CD4-positive, CD25-positive, alpha-beta regulatory T cell (primary cell): ENCODE data around the gene POMGNT2. TPM values are rescaled to one million over a fixed set of nuclear protein-coding genes. Genes with fewer than 3 reads are reported as not detected.
A peak's percentile ranks its signal among the peaks of the same experiment; 100 is the strongest.

ENCODE experiments used
- ATAC-seq, 2 donors: fragments of 150-1000 bp; cut with Tn5 transposase; one replicate each; pipeline ENCODE4 v1.10.0; 2021; ENCODE audit warnings: low read depth in 2 of 2, moderate number of reproducible peaks in 2 of 2, moderate library complexity in 1 of 2
- DNase-seq, 3 donors: peaks; one replicate each; pipeline versions ENCODE4 v3.0.0 to v3.0.0-alpha.2; 2012 to 2022; ENCODE audit warnings: mixed read lengths in 1 of 3
- H3K27ac ChIP-seq: one replicate; pipeline ENCODE4 v1.7.0; 2013; ENCODE audit warnings: mild to moderate bottlenecking, low read length; ENCODE audit not compliant: insufficient read depth, poor library complexity, severe bottlenecking
- H3K27me3 ChIP-seq: one replicate; pipeline ENCODE4 v1.7.0; 2013; ENCODE audit warnings: low read length; ENCODE audit not compliant: control insufficient read depth, insufficient read depth
- H3K36me3 ChIP-seq: one replicate; pipeline ENCODE4 v1.7.0; 2013; ENCODE audit warnings: mild to moderate bottlenecking, low read length, moderate library complexity; ENCODE audit not compliant: control insufficient read depth, insufficient read depth
- H3K4me1 ChIP-seq: 2 replicates; pipeline ENCODE4 v1.7.0; 2013; ENCODE audit warnings: mild to moderate bottlenecking, low read length; ENCODE audit not compliant: insufficient read depth, control insufficient read depth, poor library complexity, severe bottlenecking
- H3K4me3 ChIP-seq: one replicate; pipeline ENCODE4 v1.7.0; 2013; ENCODE audit warnings: low read depth, mild to moderate bottlenecking, low read length, moderate library complexity
- H3K9me3 ChIP-seq, 2 experiments: 1 replicate in 1 of 2; 2 replicates in 1 of 2; pipeline ENCODE4 v1.7.0; 2013; ENCODE audit warnings: low read length in 2 of 2, mild to moderate bottlenecking in 1 of 2, moderate library complexity in 1 of 2; ENCODE audit not compliant: control insufficient read depth in 2 of 2
- H3K27ac Mint-ChIP-seq, 3 donors: one replicate each; pipeline ENCODE4 v1.8.0; 2020 to 2022; ENCODE audit warnings: mild to moderate bottlenecking in 3 of 3, mixed read lengths in 3 of 3, moderate library complexity in 2 of 3
- H3K27me3 Mint-ChIP-seq: one replicate; pipeline ENCODE4 v1.8.0; 2022; ENCODE audit warnings: mild to moderate bottlenecking, mixed read lengths
- H3K36me3 Mint-ChIP-seq: one replicate; pipeline ENCODE4 v1.8.0; 2020; ENCODE audit warnings: mixed read lengths
- H3K4me1 Mint-ChIP-seq, 4 donors: one replicate each; pipeline ENCODE4 v1.8.0; 2020 to 2022; ENCODE audit warnings: mixed read lengths in 4 of 4, mild to moderate bottlenecking in 1 of 4
- H3K4me3 Mint-ChIP-seq, 4 donors: one replicate each; pipeline ENCODE4 v1.8.0; 2020 to 2022; ENCODE audit warnings: mild to moderate bottlenecking in 4 of 4, mixed read lengths in 4 of 4, moderate library complexity in 3 of 4
- H3K9me3 Mint-ChIP-seq, 7 donors: one replicate each; pipeline ENCODE4 v1.8.0; 2020 to 2022; ENCODE audit warnings: mixed read lengths in 7 of 7, mild to moderate bottlenecking in 3 of 7, moderate library complexity in 2 of 7
- polyA plus RNA-seq, 4 donors: library from polyadenylated mRNA; unstranded; fragments of 300-500 nt; fragmentation: Illumina TruSeq; gene quantifications; one replicate each; pipeline ENCODE4 v1.2.3, GENCODE V29; 2021
- total RNA-seq: library from RNA; stranded (reverse); gene quantifications from one replicate; pipeline ENCODE4 v1.2.3, GENCODE V29; 2022

The POMGNT2 gene
- total and polyA plus RNA-seq, 5 donors from 2014 or later = 1.7 to 6.3 (median 2.9) TPM

DNA sequence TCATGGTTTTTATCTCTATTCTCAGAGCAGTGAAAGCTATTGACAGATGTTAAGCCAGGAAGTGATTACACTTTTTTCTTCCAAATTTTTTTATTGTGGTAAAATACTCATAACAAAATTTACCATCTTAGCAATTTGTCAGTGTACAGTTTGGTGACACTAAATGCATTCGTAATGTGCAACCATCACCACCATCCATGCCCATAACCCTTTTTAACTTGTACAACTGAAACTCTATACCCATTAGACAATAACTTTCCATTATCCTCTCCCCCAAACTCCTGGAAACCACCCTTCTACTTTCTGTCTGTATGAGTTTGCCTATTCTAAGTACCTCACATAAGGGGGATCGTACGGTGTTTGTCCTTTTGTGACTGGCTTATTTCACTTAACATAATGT lies 15.1 kb upstream of the POMGNT2 start:
- peaks cover 0 to 15% (median 5%) of the 10 kb centered on the region in 7 donors for H3K9me3 Mint-ChIP-seq
- peaks cover 37% of the 10 kb centered on the region for H3K27me3 Mint-ChIP-seq
- peaks cover 0 to 4% (median 0%) of the 10 kb centered on the region in 4 donors for H3K4me1 Mint-ChIP-seq
- no peaks in the 10 kb centered on the region for H3K36me3 ChIP-seq
- ATAC-seq (no peak), DNase-seq (no peak)
- H3K27ac Mint-ChIP-seq = no peak overlapping the region
- H3K4me3 ChIP-seq = no peak overlapping the region
- H3K27ac ChIP-seq = no peak overlapping the region
- H3K27me3 ChIP-seq = peaks cover 27% of the 10 kb centered on the region
- H3K4me1 ChIP-seq = no peaks in the 10 kb centered on the region
- H3K36me3 Mint-ChIP-seq = no peaks in the 10 kb centered on the region
- no peak overlapping the region for H3K4me3 Mint-ChIP-seq
- peaks cover 3 to 5% of the 10 kb centered on the region in 2 experiments for H3K9me3 ChIP-seq

DNA sequence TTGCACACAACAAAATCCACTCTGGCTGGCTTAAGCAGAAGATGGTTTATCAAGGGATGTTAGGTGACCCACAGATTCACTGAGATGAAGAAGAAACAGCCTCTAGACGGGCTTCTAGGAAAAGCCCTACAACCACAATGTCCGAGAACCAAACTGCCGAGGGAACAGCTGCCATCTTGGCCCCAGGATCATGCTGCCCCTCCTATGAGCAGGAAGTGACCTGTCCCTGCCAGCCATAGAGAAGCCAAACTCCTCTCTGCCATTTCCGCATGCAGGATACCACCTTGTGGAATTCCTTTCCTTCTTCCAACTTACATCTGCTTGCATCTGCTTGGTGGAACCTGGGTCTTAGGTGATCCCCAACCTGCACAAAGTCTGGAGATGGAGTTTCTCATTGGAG lies 11.4 kb upstream of the POMGNT2 start:
- Histone ChIP-seq H3K36me3 (no peaks in the 10 kb centered on the region), H3K4me1 (no peaks in the 10 kb centered on the region), H3K9me3 (no peaks in the 10 kb centered on the region), H3K27me3 (peaks cover 19% of the 10 kb centered on the region), H3K27ac (no peak overlapping the region), H3K4me3 (no peak overlapping the region)
- H3K27me3 Mint-ChIP-seq = peaks cover 28% of the 10 kb centered on the region
- peaks cover 0 to 7% (median 0%) of the 10 kb centered on the region in 7 donors for H3K9me3 Mint-ChIP-seq
- ATAC-seq (no peak), DNase-seq (no peak)
- H3K36me3 Mint-ChIP-seq = no peaks in the 10 kb centered on the region
- H3K4me1 Mint-ChIP-seq = peaks cover 0 to 4% (median 0%) of the 10 kb centered on the region in 4 donors
- no peak overlapping the region for H3K4me3 Mint-ChIP-seq
- no peak overlapping the region for H3K27ac Mint-ChIP-seq

DNA sequence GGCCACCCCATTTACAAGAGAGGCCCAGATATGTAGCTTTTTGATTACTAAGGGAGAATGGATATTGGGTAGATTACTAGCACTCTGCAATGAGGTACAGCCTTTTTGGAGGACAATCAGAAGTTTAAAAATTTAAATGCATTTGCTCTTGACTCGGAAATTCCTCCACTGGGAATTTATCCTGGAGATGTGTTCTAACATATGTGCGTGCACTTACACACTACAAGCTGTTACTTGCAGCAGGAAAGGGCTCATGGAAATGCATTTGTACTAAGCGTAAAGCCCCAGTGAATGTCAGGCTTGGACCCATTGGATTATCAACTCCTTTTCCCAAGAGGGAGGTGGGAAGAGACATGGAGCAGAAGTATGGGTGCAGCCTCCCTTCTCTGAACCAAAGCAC lies 7.8 kb upstream of the POMGNT2 start:
- Mint-ChIP-seq H3K9me3 (peaks cover 0 to 6% (median 0%) of the 10 kb centered on the region in 7 donors), H3K4me3 (no peak overlapping the region), H3K36me3 (no peaks in the 10 kb centered on the region), H3K4me1 (no peaks in the 10 kb centered on the region), H3K27me3 (peaks cover 18% of the 10 kb centered on the region), H3K27ac (no peak overlapping the region)
- Histone ChIP-seq H3K36me3 (no peaks in the 10 kb centered on the region), H3K27ac (no peak overlapping the region), H3K27me3 (no peaks in the 10 kb centered on the region), H3K4me1 (no peaks in the 10 kb centered on the region), H3K4me3 (no peak overlapping the region), H3K9me3 (no peaks in the 10 kb centered on the region)
- no peak for DNase-seq
- no peak for ATAC-seq

DNA sequence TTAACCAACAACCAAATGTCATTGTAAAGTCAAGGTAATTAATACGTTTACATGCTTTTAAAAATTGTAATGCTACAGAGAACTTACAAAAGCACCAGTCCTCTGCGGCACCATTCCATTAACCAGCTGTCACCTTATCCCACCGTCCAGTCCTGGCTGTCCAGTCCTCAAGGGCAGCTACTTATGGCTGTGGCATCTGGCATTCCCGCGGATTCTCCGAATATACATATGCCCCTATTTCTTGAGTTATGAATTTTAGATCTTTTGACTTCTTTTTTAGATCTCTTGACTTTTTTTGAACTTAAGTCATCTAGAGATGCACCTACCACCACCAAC lies 382 bp upstream of the POMGNT2 start:
- ATAC-seq = peak in 1 of 2 donors; percentile 1
- H3K9me3 Mint-ChIP-seq = no peaks in the 10 kb centered on the region
- Histone ChIP-seq H3K4me3 (peak overlapping the region; percentile 72), H3K9me3 (no peaks in the 10 kb centered on the region), H3K36me3 (no peaks in the 10 kb centered on the region), H3K4me1 (peaks cover 12% of the 10 kb centered on the region), H3K27me3 (peaks cover 2% of the 10 kb centered on the region), H3K27ac (no peak overlapping the region)
- peaks cover 17% of the 10 kb centered on the region for H3K27me3 Mint-ChIP-seq
- peak overlapping the region; percentile 3 to 88 (median 86) for H3K4me3 Mint-ChIP-seq
- DNase-seq = no peak
- H3K36me3 Mint-ChIP-seq = no peaks in the 10 kb centered on the region
- peak overlapping the region in 2 of 3 donors; percentile 41 to 69 for H3K27ac Mint-ChIP-seq
- H3K4me1 Mint-ChIP-seq = peaks cover 0 to 22% (median 7%) of the 10 kb centered on the region in 4 donors

DNA sequence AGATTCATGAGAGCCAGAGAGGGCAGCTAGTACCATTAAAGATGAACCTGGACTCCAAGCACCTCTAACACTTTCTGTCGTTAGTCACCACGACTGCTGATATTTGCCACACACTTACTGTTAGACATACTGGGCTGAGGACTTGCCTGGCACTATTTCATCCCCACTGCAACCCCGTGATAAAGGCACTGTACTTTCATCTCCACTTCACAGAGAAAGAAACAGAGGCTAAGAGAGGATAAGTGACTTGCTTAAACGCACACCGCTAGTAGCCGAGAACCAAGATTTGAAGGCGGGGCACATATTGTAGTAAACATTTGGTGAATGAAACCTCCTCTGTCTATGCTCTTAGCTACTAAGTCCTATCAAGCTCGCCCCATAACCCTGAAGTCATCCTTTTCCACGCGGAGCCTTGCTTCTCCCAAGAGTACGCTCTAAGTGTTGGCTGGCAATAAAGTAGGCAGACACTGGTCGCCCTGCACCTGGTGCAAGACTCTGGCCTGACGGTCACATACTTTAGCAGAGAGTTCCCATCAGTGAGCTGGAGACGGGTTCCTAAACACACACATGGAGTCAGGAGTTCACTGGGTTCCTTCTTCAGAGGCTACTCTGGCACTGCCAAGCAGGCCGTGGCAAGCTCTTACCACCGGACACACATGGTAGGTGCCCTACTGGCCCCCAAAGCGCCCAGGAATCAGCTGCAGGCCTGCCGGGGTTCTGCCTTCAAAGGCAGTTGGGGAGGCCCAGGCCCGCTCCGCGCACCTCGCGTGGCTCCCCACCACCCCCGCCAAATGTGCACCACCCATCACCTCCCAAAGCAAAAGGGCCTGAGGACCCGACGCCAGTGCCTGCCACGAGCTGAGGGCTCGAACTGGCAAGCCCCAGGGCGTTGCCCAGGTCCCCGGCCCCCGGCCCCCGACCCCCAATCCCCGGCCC lies 951 bp downstream of the POMGNT2 start:
- Histone ChIP-seq H3K27ac (no peak overlapping the region), H3K4me3 (peak overlapping the region; percentile 21), H3K36me3 (no peaks in the 10 kb centered on the region), H3K27me3 (peaks cover 2% of the 10 kb centered on the region), H3K4me1 (peaks cover 12% of the 10 kb centered on the region), H3K9me3 (no peaks in the 10 kb centered on the region)
- Mint-ChIP-seq H3K36me3 (peaks cover 5% of the 10 kb centered on the region), H3K4me3 (peak overlapping the region; percentile 39 to 80 (median 79)), H3K27ac (no peak overlapping the region), H3K9me3 (no peaks in the 10 kb centered on the region), H3K4me1 (peaks cover 0 to 22% (median 10%) of the 10 kb centered on the region in 4 donors), H3K27me3 (peaks cover 17% of the 10 kb centered on the region)
- DNase-seq (peak in 1 of 3 donors; percentile 17), ATAC-seq (no peak)

DNA sequence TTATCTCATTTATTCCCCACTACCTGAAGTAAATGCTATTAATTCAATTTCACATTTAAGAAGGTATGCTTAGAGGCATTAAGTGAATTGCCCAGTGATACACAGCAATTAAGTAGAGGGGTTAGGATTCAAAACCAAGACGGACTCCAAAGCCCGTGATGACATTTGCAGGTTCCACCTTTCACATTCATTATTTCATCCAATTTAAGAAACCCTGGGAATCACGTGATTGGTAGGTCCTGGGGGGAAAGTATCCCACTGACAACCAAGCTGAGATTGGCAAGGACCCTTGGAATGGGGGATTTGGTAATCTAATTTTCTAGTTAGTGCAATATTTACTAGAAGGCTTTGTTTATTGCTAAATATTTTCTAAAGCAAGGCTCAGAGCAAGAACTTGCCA lies 1.8 kb downstream of the POMGNT2 start:
- Histone ChIP-seq H3K36me3 (no peaks in the 10 kb centered on the region), H3K4me3 (no peak overlapping the region), H3K27ac (no peak overlapping the region), H3K27me3 (peaks cover 2% of the 10 kb centered on the region), H3K4me1 (peaks cover 12% of the 10 kb centered on the region), H3K9me3 (no peaks in the 10 kb centered on the region)
- Mint-ChIP-seq H3K36me3 (peaks cover 5% of the 10 kb centered on the region), H3K27ac (no peak overlapping the region), H3K4me3 (peak overlapping the region; percentile 14 to 80 (median 79)), H3K9me3 (no peaks in the 10 kb centered on the region), H3K4me1 (peaks cover 0 to 26% (median 10%) of the 10 kb centered on the region in 4 donors), H3K27me3 (peaks cover 10% of the 10 kb centered on the region)
- DNase-seq = no peak
- ATAC-seq = no peak

DNA sequence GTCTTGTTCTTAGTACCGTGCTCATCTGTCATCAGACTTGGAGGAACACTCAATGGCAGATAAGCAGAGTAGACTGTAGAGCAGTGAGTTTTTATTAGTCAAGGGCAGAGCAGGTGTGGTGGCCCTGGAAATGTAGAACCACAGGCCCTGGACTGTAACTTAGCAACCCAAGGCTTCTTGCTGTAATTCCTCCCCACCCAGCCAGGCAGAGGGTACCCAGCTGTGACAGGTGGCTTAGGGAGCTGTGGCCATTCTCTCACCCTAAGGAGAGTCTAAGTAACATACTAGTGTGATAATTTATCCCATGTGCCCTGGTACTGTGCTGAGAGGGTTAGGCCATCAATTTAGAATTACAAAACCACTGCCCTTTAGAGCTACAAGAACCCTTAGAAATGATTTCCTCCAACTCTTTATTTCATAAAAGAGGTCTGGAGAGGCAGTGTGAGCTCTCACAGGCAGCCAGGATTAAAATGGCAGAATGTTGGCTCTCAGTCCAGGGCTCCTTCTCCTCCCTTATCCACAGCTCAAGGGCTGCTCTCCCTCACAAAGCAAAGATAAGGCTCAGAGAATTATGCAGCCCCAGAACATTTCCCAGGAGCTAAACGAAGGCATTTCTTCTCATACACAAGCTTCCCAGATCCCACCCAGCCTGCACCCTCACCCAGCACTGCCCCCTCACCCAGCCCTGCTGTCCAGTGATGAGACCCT lies 3.0 kb downstream of the POMGNT2 start:
- no peaks in the 10 kb centered on the region for H3K9me3 Mint-ChIP-seq
- H3K4me3 ChIP-seq = no peak overlapping the region
- peak overlapping the region; percentile 41 to 80 (median 52) for H3K4me3 Mint-ChIP-seq
- H3K4me1 Mint-ChIP-seq = peaks cover 0 to 27% (median 10%) of the 10 kb centered on the region in 4 donors
- peaks cover 12% of the 10 kb centered on the region for H3K4me1 ChIP-seq
- ATAC-seq (no peak), DNase-seq (no peak)
- peaks cover 4% of the 10 kb centered on the region for H3K27me3 Mint-ChIP-seq
- H3K27ac ChIP-seq = no peak overlapping the region
- H3K36me3 ChIP-seq = no peaks in the 10 kb centered on the region
- H3K27ac Mint-ChIP-seq = no peak overlapping the region
- no peaks in the 10 kb centered on the region for H3K27me3 ChIP-seq
- H3K36me3 Mint-ChIP-seq = peaks cover 5% of the 10 kb centered on the region
- no peaks in the 10 kb centered on the region for H3K9me3 ChIP-seq
